ENCODE results near the gene PFAS. TPM values are rescaled to one million over a fixed set of nuclear protein-coding genes. Genes with fewer than 3 reads are reported as not detected.
A peak's percentile ranks its signal among the peaks of the same experiment; 100 is the strongest.

PFAS gene
- total and polyA plus RNA-seq, 2 of the 8 experiments (the other 6 are each of a cell fraction or from before 2014, with no cell fraction given) = 88.4 to 248 TPM

GRCh38 chr17:8289103-8289397 lies 40.0 kb downstream of the PFAS start:
- Histone ChIP-seq H4K5ac (ENCODE audit: insufficient read length, low read depth, low read length) (no peak overlapping the region), H2BK120ac (replicated peaks; ENCODE audit: low read depth, low read length) (no peak overlapping the region), H3K18ac (ENCODE audit: extremely low read depth, low read length) (0 out of 2 replicates have a peak overlapping the region, but pooled peaks have one; percentile 44), H3K79me1 (ENCODE audit: low read depth, low read length) (no peaks in the 10 kb centered on the region), H4K8ac (ENCODE audit: extremely low read depth, insufficient read depth, low read length) (no peak overlapping the region), H3K4me1 (replicated peaks in 1 of 4; ENCODE audit: control insufficient read depth in 3 of 4, insufficient read depth in 4 of 4, low read length in 3 of 4) (peaks cover 0 to 8% (median 5%) of the 10 kb centered on the region in 4 experiments; a peak in 4 of 7 replicates), H2BK12ac (ENCODE audit: low read depth, low read length) (peak overlapping the region; percentile 75; the same call in 1 of the 2 replicates), H2AK5ac (ENCODE audit: low read depth, low read length) (no peak overlapping the region; the same call in 1 of the 2 replicates), H3K14ac (ENCODE audit: insufficient read length) (no peak overlapping the region), H3K23ac (ENCODE audit: insufficient read length) (no peak overlapping the region), H2BK15ac (ENCODE audit: low read length) (no peak overlapping the region), H3K79me2 (ENCODE audit: control insufficient read depth in 1 of 2, insufficient read depth in 2 of 2, low read length in 2 of 2) (no peaks in the 10 kb centered on the region), H3K9ac (replicated peaks in 1 of 4; ENCODE audit: extremely low read depth in 1 of 4, low read depth in 3 of 4, low read length in 3 of 4) (peak overlapping the region in 3 of 4 experiments; percentile 1 to 61 (median 60); a peak in 5 of 7 replicates), H2AFZ (ENCODE audit: low read length) (no peak overlapping the region; the same call in 1 of the 2 replicates), H2BK20ac (ENCODE audit: low read length) (no peak overlapping the region), H3K4ac (replicated peaks; ENCODE audit: insufficient read length, low read depth, low read length) (no peak overlapping the region), H3K36me3 (ENCODE audit: control insufficient read depth in 2 of 4, insufficient read depth in 4 of 4, low read length in 3 of 4) (no peaks in the 10 kb centered on the region), H4K91ac (replicated peaks; ENCODE audit: insufficient read length, low read length) (no peak overlapping the region), H3K56ac (replicated peaks; ENCODE audit: insufficient read length, low read depth, low read length) (no peak overlapping the region), H3K4me2 (ENCODE audit: insufficient read depth in 1 of 2, low read depth in 2 of 2, low read length in 2 of 2) (peak overlapping the region; percentile 76 to 77), H4K20me1 (replicated peaks in 1 of 2; ENCODE audit: control insufficient read depth in 1 of 2, insufficient read depth in 2 of 2, low read length in 2 of 2) (peaks cover 0 to 1% of the 10 kb centered on the region in 2 experiments), H3K27me3 (replicated peaks in 1 of 4; ENCODE audit: control insufficient read depth in 3 of 4, extremely low read depth in 1 of 4, insufficient read depth in 3 of 4, low read length in 3 of 4) (no peaks in the 10 kb centered on the region), H3K9me3 (ENCODE audit: insufficient read depth in 2 of 2, low read depth in 1 of 2, low read length in 1 of 2) (no peaks in the 10 kb centered on the region), H3K4me3 (ENCODE audit: extremely low read depth in 1 of 4, insufficient read depth in 2 of 4, low read depth in 3 of 4, low read length in 4 of 4) (peak overlapping the region; percentile 65 to 87 (median 72)), H3K23me2 (ENCODE audit: low read depth, low read length) (peaks cover 7% of the 10 kb centered on the region; the same call in 1 of the 2 replicates), H3K27ac (ENCODE audit: low read depth, low read length) (no peak overlapping the region), H2BK5ac (ENCODE audit: low read depth, low read length) (0 out of 2 replicates have a peak overlapping the region, but pooled peaks have one; percentile 88)
- DNase-seq (ENCODE audit: low read depth in 1 of 2, low spot score in 2 of 2) (peak in 1 of 2 experiments; percentile 93), FAIRE-seq (no peak)
- ChIA-PET CTCF (ENCODE audit: partially characterized antibody) (interaction anchor here (0.6 to 1.0 kb wide), 2 partner anchors 13 to 15 kb away, joined by 3 to 5 read pairs; no protein-coding TSS in a partner anchor), POLR2A (ENCODE audit: partially characterized antibody) (interaction anchor here (0.7 to 66.3 kb wide), 11 partner anchors 12 to 167 kb away, joined by 3 to 1521 read pairs (median 4); partner anchors contain the start of genes AURKB, CTC1, KRABD2 and PFAS)
- 12% methylated on average over 8 of the region's 17 CpGs; no CpG with 5 or more reads in 1 of the 2 experiments for WGBS, 2 experiments (ENCODE audit: extremely low coverage in 1 of 2, insufficient coverage in 1 of 2, insufficient read length in 1 of 2, insufficient replicate concordance in 2 of 2, low coverage in 1 of 2, low lambda C conversion rate in 2 of 2, missing lambda C conversion rate in 1 of 2)
- TF ChIP-seq CTCF (IDR thresholded peaks at IDR 0.05; ENCODE audit: control extremely low read depth in 1 of 3, insufficient read depth in 1 of 3, low read depth in 1 of 3, low read length in 3 of 3) = no peak
- TF ChIP-seq RNF2 (IDR thresholded peaks at IDR 0.05; ENCODE audit: borderline replicate concordance, low read depth, low read length, missing control alignments, poor library complexity, severe bottlenecking) = no peak
- TF ChIP-seq TAF1 (IDR thresholded peaks at IDR 0.05; ENCODE audit: low read depth, low read length) = 0 out of 2 replicates have a peak, but pooled peaks have one; percentile 4
- TF ChIP-seq EZH2 (IDR thresholded peaks at IDR 0.05; ENCODE audit: low read depth, low read length, severe bottlenecking) = no peak
- 0 out of 2 replicates have a peak, but pooled peaks have one; percentile 3 for TF ChIP-seq SP4 (IDR thresholded peaks at IDR 0.05; ENCODE audit: low read length)
- TF ChIP-seq RBBP5 (IDR thresholded peaks at IDR 0.05; ENCODE audit: borderline replicate concordance, low read depth, low read length) = no peak
